HEK293 (cell line): ENCODE data around the gene DST.
A peak's percentile ranks its signal among the peaks of the same experiment; 100 is the strongest.

Experiments
- BCL11A ChIP-seq: fragments of 450-650 bp; formaldehyde crosslinking; IDR thresholded peaks from 2 replicates; pipeline ENCODE4 v1.5.1; 2016; ENCODE audit warnings: low read depth, missing biosample characterization, missing genetic modification characterization
- GFI1B ChIP-seq: fragments of 450-650 bp; formaldehyde crosslinking; IDR thresholded peaks from 2 replicates; pipeline ENCODE4 v1.5.1; 2016; ENCODE audit warnings: missing biosample characterization, missing genetic modification characterization
- HOXA7 ChIP-seq: sonication (generic); formaldehyde crosslinking; IDR thresholded peaks from 2 replicates; pipeline ENCODE4 v1.8.1; 2022; ENCODE audit warnings: missing genetic modification reagents, borderline replicate concordance
- KLF1 ChIP-seq: fragments of 450-650 bp; formaldehyde crosslinking; IDR thresholded peaks from 2 replicates; pipeline ENCODE4 v1.5.1; 2016; ENCODE audit warnings: missing biosample characterization, missing genetic modification characterization
- MEIS1 ChIP-seq: sonication (generic); formaldehyde crosslinking; IDR thresholded peaks from 2 replicates; pipeline ENCODE4 v1.8.1; 2022; ENCODE audit warnings: missing genetic modification reagents, mild to moderate bottlenecking, borderline replicate concordance
- MYNN ChIP-seq: fragments of 450-650 bp; formaldehyde crosslinking; IDR thresholded peaks from 2 replicates; pipeline ENCODE4 v1.5.1; 2016; ENCODE audit warnings: missing biosample characterization, missing genetic modification characterization, borderline replicate concordance
- MZF1 ChIP-seq: fragments of 450-650 bp; formaldehyde crosslinking; IDR thresholded peaks from 2 replicates; pipeline ENCODE4 v1.5.1; 2017; ENCODE audit warnings: missing biosample characterization, missing genetic modification characterization, borderline replicate concordance
- PBX3 ChIP-seq: sonication (generic); formaldehyde crosslinking; IDR thresholded peaks from 2 replicates; pipeline ENCODE4 v1.8.1; 2022; ENCODE audit warnings: mild to moderate bottlenecking, moderate library complexity, missing genetic modification reagents
- PRDM10 ChIP-seq: fragments of 450-650 bp; formaldehyde crosslinking; IDR thresholded peaks from 2 replicates; pipeline ENCODE4 v1.5.1; 2016; ENCODE audit warnings: missing biosample characterization, missing genetic modification characterization
- PRDM4 ChIP-seq: fragments of 450-650 bp; formaldehyde crosslinking; IDR thresholded peaks from 2 replicates; pipeline ENCODE4 v1.5.1; 2017; ENCODE audit warnings: missing biosample characterization, missing genetic modification characterization
- REPIN1 ChIP-seq: fragments of 450-650 bp; formaldehyde crosslinking; IDR thresholded peaks from 2 replicates; pipeline ENCODE4 v1.5.1; 2017; ENCODE audit warnings: missing biosample characterization, missing genetic modification characterization, low read depth
- SCRT2 ChIP-seq: fragments of 450-650 bp; formaldehyde crosslinking; IDR thresholded peaks from 2 replicates; pipeline ENCODE4 v1.5.1; 2016; ENCODE audit warnings: missing biosample characterization, missing genetic modification characterization
- SETDB1 ChIP-seq: IDR thresholded peaks from one replicate; pipeline ENCODE4 v1.6.1; 2017; ENCODE audit warnings: mild to moderate bottlenecking, low read length, moderate library complexity, mixed read lengths; ENCODE audit not compliant: insufficient read length
- ZBTB10 ChIP-seq: fragments of 450-650 bp; formaldehyde crosslinking; IDR thresholded peaks from 2 replicates; pipeline ENCODE4 v1.5.1; 2016; ENCODE audit warnings: missing biosample characterization, missing genetic modification characterization
- ZBTB48 ChIP-seq: fragments of 450-650 bp; formaldehyde crosslinking; IDR thresholded peaks from 2 replicates; pipeline ENCODE4 v1.5.1; 2016; ENCODE audit warnings: missing biosample characterization, missing genetic modification characterization
- ZBTB7A ChIP-seq: fragments of 450-650 bp; formaldehyde crosslinking; IDR thresholded peaks from 2 replicates; pipeline ENCODE4 v1.5.1; 2016; ENCODE audit warnings: low read depth, missing biosample characterization, missing genetic modification characterization
- ZNF112 ChIP-seq: fragments of 450-650 bp; formaldehyde crosslinking; IDR thresholded peaks from 2 replicates; pipeline ENCODE4 v1.5.0; 2017; ENCODE audit warnings: missing biosample characterization, missing genetic modification characterization
- ZNF175 ChIP-seq: fragments of 450-650 bp; formaldehyde crosslinking; IDR thresholded peaks from 2 replicates; pipeline ENCODE4 v1.5.1; 2016; ENCODE audit warnings: missing biosample characterization, missing genetic modification characterization
- ZNF202 ChIP-seq: fragments of 450-650 bp; formaldehyde crosslinking; IDR thresholded peaks from 2 replicates; pipeline ENCODE4 v1.5.1; 2016; ENCODE audit warnings: missing biosample characterization, missing genetic modification characterization, borderline replicate concordance
- ZNF394 ChIP-seq: fragments of 450-650 bp; formaldehyde crosslinking; IDR thresholded peaks from 2 replicates; pipeline ENCODE4 v1.5.1; 2016; ENCODE audit warnings: missing biosample characterization, missing genetic modification characterization, mild to moderate bottlenecking, moderate library complexity, borderline replicate concordance
- ZNF426 ChIP-seq: fragments of 450-650 bp; formaldehyde crosslinking; IDR thresholded peaks from 2 replicates; pipeline ENCODE4 v1.5.1; 2017; ENCODE audit warnings: missing biosample characterization, missing genetic modification characterization, mild to moderate bottlenecking, inconsistent platforms, moderate library complexity
- ZNF513 ChIP-seq: fragments of 450-650 bp; IDR thresholded peaks from 2 replicates; pipeline ENCODE4 v1.5.1; 2018; ENCODE audit warnings: missing biosample characterization, missing genetic modification characterization
- ZNF600 ChIP-seq: fragments of 450-650 bp; formaldehyde crosslinking; IDR thresholded peaks from 2 replicates; pipeline ENCODE4 v1.5.1; 2016; ENCODE audit warnings: missing biosample characterization, missing genetic modification characterization
- ZNF639 ChIP-seq: fragments of 450-650 bp; formaldehyde crosslinking; IDR thresholded peaks from 2 replicates; pipeline ENCODE4 v1.5.1; 2016; ENCODE audit warnings: missing biosample characterization, missing genetic modification characterization
- ZNF654 ChIP-seq: fragments of 450-650 bp; formaldehyde crosslinking; IDR thresholded peaks from 2 replicates; pipeline ENCODE4 v1.5.1; 2016; ENCODE audit warnings: low read depth, missing biosample characterization, missing genetic modification characterization

Gene DST

GRCh38 chr6:56542364-56543331, 100.0 kb downstream of the DST start (continued):
- TF ChIP-seq ZBTB48 (peak; percentile 84), SCRT2 (peak; percentile 49; the same call in 1 of the 2 replicates), PBX3 (peak; percentile 55; the same call in 1 of the 2 replicates), PRDM10 (tag by site-specific recombination) (peak; percentile 69), KLF1 (tag by site-specific recombination) (peak; percentile 85), PRDM4 (tag by site-specific recombination) (peak; percentile 53), ZNF426 (tag by site-specific recombination) (no peak), MEIS1 (0 out of 2 replicates have a peak, but pooled peaks have one; percentile 19), ZNF639 (peak; percentile 41; the same call in 1 of the 2 replicates), ZNF112 (tag by site-specific recombination) (no peak), ZNF394 (tag by site-specific recombination) (peak; percentile 75), MYNN (tag by site-specific recombination) (no peak), ZNF513 (no peak), SETDB1 (no peak), REPIN1 (tag by site-specific recombination) (no peak), ZNF600 (tag by site-specific recombination) (peak; percentile 100), HOXA7 (no peak), ZNF202 (tag by site-specific recombination) (no peak), ZBTB10 (tag by site-specific recombination) (no peak), BCL11A (tag by site-specific recombination) (peak; percentile 76), ZBTB7A (tag by site-specific recombination) (no peak), ZNF175 (tag by site-specific recombination) (no peak), GFI1B (no peak), ZNF654 (no peak), MZF1 (peak; percentile 54)
